H1 (cell line): Measurements from ENCODE around the gene FNDC1. TPM values are rescaled to one million over a fixed set of nuclear protein-coding genes. Genes with fewer than 3 reads are reported as not detected.

Experiments
- CBX8 ChIP-seq: fragments of 300-800, 300-1000 bp; sonication (generic); IDR thresholded peaks from 2 replicates; pipeline ENCODE4 v1.7.1; 2016; ENCODE audit warnings: low read depth, low read length, borderline replicate concordance
- MAFK ChIP-seq: IDR thresholded peaks from 2 replicates; pipeline ENCODE4 v1.6.1; 2012; ENCODE audit warnings: low read depth, mild to moderate bottlenecking, improper control_type of control experiment, low read length
- TBP ChIP-seq: IDR thresholded peaks from 2 replicates; pipeline ENCODE4 v1.6.1; 2011; ENCODE audit warnings: low read depth, low read length, improper control_type of control experiment
- USF2 ChIP-seq: IDR thresholded peaks from 2 replicates; pipeline ENCODE4 v1.6.1; 2011; ENCODE audit warnings: low read length, improper control_type of control experiment
- YY1 ChIP-seq: IDR thresholded peaks from 2 replicates; pipeline ENCODE4 v1.6.1; 2011; ENCODE audit warnings: low read depth, mild to moderate bottlenecking, low read length
- polyA plus RNA-seq, 7 experiments: library from polyadenylated mRNA; depleted of rRNA in 3 of 7; stranded (reverse) in 5 of 7; unstranded in 2 of 7; fragments of >200 nt in 5 of 7; fragments of 200-250 nt in 2 of 7; gene quantifications; 1 replicate in 5 of 7; 2 replicates in 1 of 7; 4 replicates in 1 of 7; pipeline versions ENCODE4 v1.2.1 to v1.2.3, GENCODE V29; 2011 to 2013; ENCODE audit warnings: missing spikeins in 2 of 7, mixed read lengths in 2 of 7
- total RNA-seq: library from RNA; stranded (reverse); fragmentation: NEBNext Ultra II Directional; extraction: Animal tissue kit (Norgen Biotek cat#: 25700); gene quantifications from 2 replicates; pipeline ENCODE4 v1.2.1, GENCODE V29; 2021

FNDC1 gene
- total and polyA plus RNA-seq, 2 of the 8 experiments (the other 6 are each of a cell fraction or from before 2014, with no cell fraction given): 0.06 to 0.30 TPM

GRCh38 chr6:159170999-159171712, 2.0 kb downstream of the FNDC1 start (continued):
- no peak for TF ChIP-seq TBP
- no peak for TF ChIP-seq CBX8
- no peak for TF ChIP-seq YY1
- no peak for TF ChIP-seq MAFK
- TF ChIP-seq USF2: no peak
- TF ChIP-seq, all 59 proteins: peak for 0
